ENCODE data around the gene EHHADH.
A peak's percentile ranks its signal among the peaks of the same experiment; 100 is the strongest.

The EHHADH gene

DNA sequence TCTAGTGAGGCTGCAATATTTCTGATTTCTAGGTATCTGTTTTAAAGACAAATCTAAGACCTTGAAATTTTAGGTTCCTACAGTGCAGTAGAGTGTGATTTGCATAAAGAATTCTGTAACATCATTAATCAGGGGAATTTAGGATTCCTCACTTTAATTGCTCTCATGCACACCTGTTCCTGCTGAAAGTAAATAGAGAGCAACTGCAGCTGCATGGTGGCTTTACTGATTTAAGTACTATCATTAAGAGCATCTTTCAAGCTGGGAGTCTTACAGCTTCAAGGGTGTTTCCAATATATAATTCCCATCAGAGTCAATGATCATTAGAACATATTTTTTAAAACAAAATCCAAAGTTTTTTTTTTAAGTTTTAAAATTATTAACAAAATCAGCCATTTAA lies 65.0 kb downstream of the EHHADH start:
- no peak for DNase-seq

DNA sequence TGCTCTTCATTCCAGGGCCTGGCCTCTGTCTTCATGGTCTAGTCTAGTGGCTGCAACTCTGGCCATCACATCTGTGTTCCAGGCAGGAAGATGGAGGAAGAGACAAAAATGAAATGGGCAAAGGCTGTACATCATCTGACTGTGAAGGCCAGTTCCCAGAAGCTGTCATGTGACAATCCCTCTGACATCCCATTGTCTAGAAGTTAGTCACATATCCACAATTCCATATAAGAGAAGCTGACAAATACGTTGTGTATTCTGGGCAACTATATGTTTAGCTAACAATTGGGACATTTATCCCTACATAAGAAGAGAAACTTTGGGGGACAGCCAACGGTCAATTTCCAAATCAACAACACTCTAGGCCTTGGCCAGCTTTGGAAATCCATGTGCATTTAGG lies 66.5 kb downstream of the EHHADH start:
- no peak for DNase-seq

DNA sequence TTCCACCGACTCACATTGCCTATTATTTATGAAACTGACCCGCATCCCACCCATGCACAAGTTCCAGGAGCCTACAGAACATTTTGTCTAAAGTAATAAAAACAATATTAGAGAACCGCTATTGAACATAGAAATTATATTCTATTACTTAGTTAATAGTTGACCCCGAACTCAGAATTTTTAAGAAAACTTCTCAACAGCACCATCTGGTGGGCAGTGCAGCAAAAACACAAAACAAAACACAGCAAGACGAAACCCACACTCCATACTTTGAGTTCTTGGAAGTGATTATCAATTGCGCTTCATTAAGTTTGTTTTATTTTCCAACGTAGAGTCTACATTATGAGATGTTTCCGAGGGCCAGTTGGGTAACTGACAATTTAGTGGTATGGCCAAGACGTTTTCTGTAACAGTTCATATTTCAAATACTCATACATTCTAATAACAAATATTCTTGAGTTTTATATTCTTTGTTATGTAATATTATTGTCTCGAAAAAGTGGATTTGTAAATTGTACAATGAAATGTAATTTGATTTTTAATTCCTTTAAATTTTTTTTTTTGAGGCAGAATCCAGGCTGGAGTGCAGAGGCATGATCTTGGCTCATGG lies 77.0 kb downstream of the EHHADH start:
- peak; percentile 9 for DNase-seq

DNA sequence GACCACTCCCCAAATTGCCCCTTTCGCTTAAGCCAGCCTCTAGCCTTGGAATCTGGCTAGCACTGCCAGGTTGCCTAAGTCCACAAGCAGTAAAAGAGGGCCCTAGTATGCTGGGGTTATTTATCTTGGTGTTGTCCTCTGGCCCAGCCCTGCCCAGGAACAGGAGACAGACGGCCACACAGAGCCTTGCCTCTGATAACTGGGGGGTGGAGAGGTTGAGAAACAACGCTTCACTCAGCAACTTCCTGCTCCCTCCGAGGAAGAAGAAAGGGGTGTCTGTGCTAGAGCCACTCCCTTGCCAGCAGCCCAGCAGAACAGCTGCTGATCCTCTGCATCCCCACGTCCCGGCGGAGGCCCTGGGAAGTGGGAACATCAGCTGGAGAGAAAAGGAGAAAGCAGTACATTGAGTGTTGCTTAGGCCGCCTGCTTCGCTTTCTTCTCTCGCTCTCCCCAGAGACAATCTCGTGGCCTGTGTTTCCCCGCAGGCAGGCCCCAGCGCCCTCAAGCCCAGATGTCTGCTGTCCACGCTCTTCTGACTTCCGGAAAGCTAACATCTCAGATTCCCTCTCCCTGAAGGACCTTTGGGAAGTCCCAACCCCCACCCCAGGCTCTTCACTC lies 78.4 kb downstream of the EHHADH start:
- DNase-seq: no peak

DNA sequence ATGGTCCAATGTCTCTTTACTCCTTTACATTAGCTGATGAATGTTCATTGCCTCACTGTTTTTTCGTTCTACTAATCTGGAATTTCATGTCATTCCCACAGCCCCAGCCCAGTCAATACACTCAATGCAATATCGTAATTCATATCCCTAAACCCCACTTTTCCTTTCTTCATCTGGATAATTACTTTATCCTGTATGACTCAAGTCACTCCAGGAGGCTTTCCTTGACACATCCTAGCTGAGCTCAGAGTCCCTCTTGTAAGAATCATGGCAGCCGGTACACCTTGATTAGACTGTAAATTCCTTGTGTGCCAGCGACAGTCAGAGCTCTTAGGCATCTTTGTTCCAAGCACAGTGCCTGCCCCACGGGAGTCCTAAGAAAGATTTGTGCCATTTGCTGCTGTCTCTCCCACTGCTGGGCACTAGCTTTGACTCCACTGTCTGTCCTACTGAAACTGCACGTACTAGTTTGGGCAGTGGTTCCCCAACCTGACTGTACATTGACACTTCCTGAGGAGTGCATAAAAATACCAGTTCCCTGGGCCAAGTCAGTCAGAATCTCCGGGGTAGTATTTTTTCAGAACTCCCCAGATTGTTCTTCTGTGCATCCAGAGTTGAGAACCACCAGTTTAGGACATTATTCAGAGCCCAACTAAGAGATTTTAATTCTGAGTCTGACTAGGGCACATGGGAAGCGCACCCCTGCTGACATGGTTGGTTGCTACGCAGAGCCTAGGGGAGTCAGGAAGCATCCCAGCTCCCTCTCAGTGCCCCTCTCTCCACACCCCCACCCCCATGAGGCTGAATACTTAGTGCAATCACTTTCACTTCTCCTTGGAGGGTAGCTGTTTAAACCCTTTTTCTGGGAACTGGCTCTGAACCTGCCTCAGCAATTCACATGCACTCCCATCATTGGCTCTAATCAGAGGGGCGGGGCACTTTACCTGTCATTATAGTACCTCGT lies 81.5 kb downstream of the EHHADH start:
- DNase-seq: no peak

DNA sequence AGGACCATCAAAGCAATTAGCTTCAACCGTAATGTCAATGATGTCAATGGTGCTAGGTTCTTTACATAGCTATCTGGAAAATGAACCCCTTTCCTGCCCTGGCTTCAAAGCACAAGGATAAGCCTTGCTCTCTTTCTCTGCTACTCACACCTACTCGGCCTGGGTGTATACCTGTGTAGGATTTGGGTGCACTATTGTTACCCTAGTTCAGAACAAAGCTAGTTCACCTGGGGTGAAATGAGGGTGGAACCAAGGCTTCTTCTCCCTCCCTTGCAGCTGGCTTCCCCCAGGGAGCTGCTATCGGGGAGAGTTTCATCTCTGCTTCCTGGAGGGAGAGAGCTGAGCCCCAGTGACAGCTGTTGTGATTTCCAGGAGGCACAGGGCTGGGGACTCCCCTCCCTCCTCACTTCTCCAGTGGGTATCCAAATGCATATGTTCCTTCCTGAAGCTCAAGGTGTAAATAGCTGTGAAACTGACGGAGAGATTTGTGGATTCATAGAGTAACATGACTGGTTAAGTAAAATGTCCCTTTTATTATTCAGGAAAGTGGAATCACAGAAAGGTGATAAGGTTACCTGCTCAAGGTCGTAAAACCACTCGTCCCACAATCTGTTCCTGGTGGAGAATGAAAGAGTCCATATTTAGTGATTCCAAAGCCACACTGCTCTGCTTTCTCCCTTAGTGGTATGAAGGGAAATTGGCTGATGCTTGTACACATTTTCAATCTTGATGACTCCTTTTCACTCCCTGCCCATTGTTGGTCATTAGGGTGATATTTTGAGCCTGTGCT lies 89.2 kb downstream of the EHHADH start:
- no peak for DNase-seq

GRCh38 chr3:185162634-185163033 lies 91.2 kb downstream of the EHHADH start:
- no peak for DNase-seq

GRCh38 chr3:185161761-185162160 lies 92.1 kb downstream of the EHHADH start:
- no peak for DNase-seq

GRCh38 chr3:185157347-185157746 lies 96.5 kb downstream of the EHHADH start:
- no peak for DNase-seq

DNA sequence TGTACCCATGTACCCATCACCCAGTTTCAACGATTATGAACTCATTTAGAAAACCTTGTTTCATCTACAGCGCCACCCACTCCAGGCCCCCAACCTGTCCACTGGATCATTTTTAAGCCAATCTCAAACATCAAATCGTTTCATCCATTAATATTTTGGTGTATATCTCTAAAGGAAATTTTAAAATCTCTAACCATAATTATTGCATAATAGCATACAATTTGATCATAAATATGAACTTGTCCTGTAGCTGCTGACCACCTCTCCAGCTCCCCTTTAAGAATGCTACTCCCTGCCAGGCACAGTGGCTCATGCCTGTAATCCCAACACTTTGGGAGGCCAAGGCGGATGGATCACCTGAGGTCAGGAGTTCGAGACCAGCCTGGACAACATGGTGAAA lies 98.2 kb downstream of the EHHADH start:
- no peak for DNase-seq

DNA sequence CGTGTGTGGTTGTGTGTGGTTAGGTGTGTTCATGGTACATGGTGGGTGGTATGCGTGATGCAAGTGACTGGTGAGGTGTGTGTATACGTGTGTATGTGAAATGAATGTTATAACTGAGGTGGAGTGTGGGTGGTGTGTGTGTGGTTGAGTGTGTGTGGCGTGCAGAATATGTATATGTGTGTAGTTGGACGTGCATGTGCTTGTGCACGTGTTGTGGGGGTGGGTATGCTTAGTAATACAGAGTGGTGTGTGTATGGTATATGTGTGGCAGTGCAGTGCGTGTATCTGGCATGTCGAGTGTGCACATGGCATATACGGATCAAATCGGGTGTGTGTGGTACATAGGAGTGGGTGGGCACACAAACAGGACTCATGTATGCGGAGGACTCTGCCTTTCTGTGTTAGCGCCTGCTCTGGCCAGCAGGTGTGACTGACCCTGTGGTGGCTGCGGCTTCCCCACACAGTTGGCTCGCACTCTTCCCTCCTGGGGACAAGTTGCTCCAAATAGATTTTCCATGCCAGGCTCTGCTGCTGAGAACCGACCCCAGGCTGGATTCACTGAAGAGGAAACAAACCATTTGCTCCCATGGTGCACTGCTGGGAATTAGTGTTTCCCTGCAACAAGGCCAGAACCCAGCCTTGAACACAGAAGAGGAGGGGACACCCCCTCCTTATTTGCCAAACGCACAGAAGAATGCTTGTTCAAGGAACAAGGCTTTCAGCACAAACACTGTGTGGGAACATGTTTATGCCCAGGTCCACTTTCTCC lies 99.8 kb downstream of the EHHADH start:
- DNase-seq: no peak

- DNase-seq: no peak
These were observed 100.6 kb downstream of the EHHADH start for GRCh38 chr3:185153171-185153771.

- peak; percentile 5 for DNase-seq
These were observed 101.3 kb downstream of the EHHADH start, which contains the start of gene C3orf70 for GRCh38 chr3:185152410-185153170. TSS of gene C3orf70 (minus strand) at chr3:185153060. CDS start at chr3:185152823, 237 bp downstream.

DNA sequence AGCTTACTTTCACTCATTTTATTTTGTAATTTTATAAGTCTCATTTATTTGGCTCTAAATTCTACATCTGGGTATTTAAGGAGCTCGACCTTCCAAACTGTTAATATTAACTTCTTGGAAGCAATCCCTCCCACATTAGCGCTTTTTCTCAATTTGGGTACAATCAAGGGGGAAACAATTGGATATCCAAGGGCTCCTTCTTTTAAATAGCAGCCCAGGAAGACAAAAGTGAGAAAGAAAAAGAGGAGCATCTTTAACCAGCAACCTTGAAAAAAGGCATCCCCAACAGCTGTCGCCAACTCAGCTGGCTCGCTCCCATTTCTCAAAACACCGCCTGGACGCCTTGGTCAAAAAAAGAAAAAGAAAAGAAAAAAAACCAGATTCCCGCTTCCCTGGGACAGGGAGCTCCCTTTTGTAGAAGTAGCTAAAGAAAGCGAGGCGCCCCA lies 101.9 kb downstream of the EHHADH start:
- no peak for DNase-seq

- no peak for DNase-seq
These were observed 102.5 kb downstream of the EHHADH start for GRCh38 chr3:185151101-185151963.

DNA sequence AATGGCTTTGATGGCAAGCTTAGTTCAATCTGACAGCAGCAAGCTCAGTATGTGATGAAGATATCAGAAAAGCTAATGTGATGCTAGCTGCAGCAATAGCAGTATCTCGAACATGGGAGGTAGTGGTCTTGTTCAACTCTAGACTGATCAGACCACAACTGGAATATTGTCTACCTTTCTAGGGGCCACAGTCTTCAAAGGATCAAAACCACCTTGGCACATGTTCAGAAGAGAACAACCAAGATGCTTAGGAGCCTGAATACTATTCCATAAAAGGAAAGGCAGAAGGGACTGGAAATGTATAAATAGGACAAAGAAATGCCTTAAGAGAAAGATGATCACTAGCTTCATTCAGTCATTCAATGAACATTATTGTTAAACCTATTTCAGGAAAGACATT lies 103.3 kb downstream of the EHHADH start:
- DNase-seq: no peak

- DNase-seq: no peak
These were observed 104.3 kb downstream of the EHHADH start for GRCh38 chr3:185149591-185149990.

DNA sequence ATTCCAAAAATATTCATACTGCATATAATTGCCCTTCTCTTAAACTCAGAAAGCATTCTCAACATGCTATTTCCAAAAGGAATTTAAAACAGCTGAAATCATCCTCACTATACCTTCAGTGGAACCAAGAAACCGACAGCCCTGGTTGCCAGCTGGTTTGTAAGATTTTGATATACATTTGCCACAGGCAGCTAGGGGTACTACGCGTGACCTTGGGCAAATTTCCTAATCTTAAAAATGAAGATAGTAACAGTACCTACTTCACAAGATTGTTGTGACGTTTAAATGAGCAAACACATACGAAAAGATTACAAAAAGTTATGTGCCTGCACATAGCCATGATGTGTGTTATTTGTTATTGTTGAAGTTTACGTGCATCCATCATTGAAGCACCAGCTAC lies 108.3 kb downstream of the EHHADH start:
- DNase-seq: no peak

DNA sequence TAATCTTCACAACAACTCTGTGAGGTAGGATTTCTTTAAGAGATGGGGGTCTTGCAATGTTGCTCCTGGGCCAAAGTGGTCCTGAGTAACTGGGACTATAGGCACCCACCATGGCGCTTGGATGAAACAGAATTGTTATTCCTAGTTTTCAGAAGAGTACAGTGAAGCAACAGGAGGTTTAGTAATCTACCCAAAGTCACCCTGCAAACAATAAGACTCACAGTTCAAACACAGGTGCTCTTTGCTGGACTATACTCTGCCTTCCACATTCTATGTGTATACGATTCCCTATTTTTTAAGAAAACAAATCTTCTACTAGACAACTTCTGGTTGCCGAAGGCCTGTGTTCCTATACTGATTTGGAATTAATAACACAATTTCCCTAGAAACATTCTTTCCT lies 109.1 kb downstream of the EHHADH start:
- DNase-seq: no peak
